ENCODE results near the gene FAM20C. TPM values are rescaled to one million over a fixed set of nuclear protein-coding genes. Genes with fewer than 3 reads are reported as not detected.

FAM20C gene
- total RNA-seq, 1 donor from 2014 or later: 32.9 TPM

DNA sequence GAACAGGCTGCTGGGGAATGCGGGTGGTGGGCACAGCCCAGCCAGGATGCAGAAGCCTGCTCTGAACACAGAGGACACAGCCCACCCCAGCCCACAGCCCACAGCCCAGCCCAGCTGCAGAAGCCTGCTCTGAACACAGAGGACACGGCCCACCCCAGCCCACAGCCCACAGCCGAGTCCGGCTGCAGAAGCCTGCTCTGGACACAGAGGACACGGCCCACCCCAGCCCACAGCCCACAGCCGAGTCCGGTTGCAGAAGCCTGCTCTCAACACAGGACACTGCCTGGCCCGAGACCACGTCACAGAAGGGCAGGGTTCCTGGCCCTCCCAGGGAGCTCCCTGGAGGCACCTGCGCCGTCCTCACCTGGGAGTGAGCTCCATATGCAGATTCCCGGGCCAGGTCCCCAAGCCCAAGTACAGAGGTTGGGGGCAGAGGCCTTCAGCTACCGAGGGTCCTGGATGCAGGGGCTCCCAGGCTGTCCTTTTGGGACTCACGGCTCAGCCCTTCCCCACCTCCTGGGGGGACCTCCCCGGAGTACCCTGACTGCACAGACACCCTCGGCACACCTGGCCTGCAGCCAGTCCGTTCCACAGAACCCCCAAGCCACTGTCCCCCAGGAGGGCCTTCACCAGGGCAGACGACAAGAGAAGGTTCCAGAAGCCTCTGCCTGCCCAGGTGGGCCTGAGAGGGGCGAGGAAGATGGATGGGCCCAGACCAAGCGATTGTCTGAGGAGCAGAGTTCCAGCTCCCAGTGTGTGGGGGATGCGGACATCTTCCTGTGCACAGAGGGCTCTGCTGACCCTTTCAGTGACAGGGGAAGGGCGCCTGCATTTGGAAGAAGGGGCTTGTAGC is 73.9 kb downstream of the FAM20C start:
- peaks cover 13% of the 10 kb centered on the region for H3K36me3 Mint-ChIP-seq (ENCODE audit: insufficient read depth)
- H3K4me1 Mint-ChIP-seq (ENCODE audit: low read depth): no peaks in the 10 kb centered on the region
- DNase-seq (ENCODE audit: low spot score, unreplicated experiment): no peak
- TF ChIP-seq, protein P1, sequence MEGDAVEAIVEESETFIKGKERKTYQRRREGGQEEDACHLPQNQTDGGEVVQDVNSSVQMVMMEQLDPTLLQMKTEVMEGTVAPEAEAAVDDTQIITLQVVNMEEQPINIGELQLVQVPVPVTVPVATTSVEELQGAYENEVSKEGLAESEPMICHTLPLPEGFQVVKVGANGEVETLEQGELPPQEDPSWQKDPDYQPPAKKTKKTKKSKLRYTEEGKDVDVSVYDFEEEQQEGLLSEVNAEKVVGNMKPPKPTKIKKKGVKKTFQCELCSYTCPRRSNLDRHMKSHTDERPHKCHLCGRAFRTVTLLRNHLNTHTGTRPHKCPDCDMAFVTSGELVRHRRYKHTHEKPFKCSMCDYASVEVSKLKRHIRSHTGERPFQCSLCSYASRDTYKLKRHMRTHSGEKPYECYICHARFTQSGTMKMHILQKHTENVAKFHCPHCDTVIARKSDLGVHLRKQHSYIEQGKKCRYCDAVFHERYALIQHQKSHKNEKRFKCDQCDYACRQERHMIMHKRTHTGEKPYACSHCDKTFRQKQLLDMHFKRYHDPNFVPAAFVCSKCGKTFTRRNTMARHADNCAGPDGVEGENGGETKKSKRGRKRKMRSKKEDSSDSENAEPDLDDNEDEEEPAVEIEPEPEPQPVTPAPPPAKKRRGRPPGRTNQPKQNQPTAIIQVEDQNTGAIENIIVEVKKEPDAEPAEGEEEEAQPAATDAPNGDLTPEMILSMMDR (IDR thresholded peaks at IDR 0.05; ENCODE audit: unreplicated experiment): no peak
- no peak overlapping the region for H3K4me3 Mint-ChIP-seq (ENCODE audit: low read depth)
- no peak overlapping the region for H3K27ac Mint-ChIP-seq
- H3K9me3 Mint-ChIP-seq (ENCODE audit: low read depth): peaks cover 8% of the 10 kb centered on the region
- H3K27me3 Mint-ChIP-seq: peaks cover 12% of the 10 kb centered on the region

DNA sequence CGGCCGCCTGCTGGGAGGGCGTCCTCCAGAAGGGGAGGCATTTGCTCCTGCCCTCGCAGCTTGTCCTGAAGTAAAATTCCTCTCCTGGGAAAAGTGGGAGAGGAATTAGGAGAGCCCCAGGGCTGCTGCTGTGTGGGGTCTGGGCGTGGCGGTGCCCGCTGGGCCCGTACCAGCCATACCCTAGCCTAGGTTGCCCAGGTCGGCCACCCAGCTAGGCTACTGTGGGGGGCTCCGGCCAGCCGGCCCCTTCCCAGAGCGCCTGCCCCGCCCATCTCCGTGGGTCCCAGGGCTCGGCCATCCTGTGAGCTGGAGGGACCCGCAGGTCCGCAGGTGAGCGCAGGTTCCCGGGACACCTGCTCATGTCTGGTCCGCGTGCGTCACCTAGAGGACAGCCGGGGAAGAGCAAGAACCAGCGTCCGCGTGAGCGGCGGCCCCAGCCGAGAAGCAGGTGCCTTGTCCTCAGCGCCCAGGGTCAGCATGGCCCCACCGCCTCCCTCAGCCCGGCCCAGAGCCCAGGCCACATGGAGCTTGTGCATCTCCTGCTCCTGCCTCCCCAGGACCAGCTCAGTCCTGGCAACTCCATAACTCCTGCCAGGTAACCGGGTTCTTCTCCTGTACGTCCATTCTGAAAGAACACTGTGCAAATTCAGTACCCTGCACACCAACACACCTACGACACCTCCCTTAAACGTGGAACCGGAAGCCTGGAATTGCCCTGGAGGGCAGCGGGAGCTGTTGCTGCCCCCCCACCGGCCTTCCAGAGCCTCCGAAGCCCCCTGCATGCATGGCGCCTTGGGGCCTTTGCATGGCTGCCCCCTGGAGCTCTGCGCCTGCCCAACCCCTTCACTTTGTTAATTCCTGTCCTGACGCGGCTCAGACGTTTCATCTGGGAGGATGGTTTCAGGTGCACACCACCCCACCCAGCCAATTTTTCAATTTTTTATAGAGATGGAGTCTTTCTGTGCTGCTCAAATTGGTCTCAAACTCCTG is 74.8 kb downstream of the FAM20C start:
- no peaks in the 10 kb centered on the region for H3K4me1 Mint-ChIP-seq (ENCODE audit: low read depth)
- H3K9me3 Mint-ChIP-seq (ENCODE audit: low read depth): peaks cover 5% of the 10 kb centered on the region
- no peak overlapping the region for H3K4me3 Mint-ChIP-seq (ENCODE audit: low read depth)
- H3K27me3 Mint-ChIP-seq: peaks cover 12% of the 10 kb centered on the region
- peaks cover 4% of the 10 kb centered on the region for H3K36me3 Mint-ChIP-seq (ENCODE audit: insufficient read depth)
- DNase-seq (ENCODE audit: low spot score, unreplicated experiment): no peak
- TF ChIP-seq, protein P1 (IDR thresholded peaks at IDR 0.05; ENCODE audit: unreplicated experiment): peak; percentile 45
- H3K27ac Mint-ChIP-seq: no peak overlapping the region

DNA sequence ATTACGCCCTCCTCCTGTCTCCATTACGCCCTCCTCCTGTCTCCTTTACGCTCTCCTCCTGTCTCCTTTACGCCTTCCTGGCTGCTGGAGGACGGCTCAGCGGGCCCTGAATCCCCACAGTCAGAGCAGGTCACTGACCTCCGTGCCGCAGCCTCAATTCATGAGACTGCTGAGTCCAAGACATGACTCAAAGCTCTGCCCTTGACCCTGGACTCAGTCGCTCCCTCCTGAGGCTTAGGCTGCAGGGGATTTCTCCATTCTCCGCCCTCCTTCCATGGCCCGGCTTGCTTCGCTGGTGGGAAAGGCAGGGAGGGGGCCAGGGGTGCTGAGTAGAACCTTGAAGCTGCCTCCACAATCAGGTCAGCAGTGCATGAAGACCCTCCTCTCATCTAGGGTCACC is 76.6 kb downstream of the FAM20C start:
- Mint-ChIP-seq H3K4me1 (ENCODE audit: low read depth) (no peaks in the 10 kb centered on the region), H3K4me3 (ENCODE audit: low read depth) (no peak overlapping the region), H3K27me3 (peaks cover 14% of the 10 kb centered on the region), H3K36me3 (ENCODE audit: insufficient read depth) (peaks cover 2% of the 10 kb centered on the region), H3K27ac (no peak overlapping the region), H3K9me3 (ENCODE audit: low read depth) (peaks cover 4% of the 10 kb centered on the region)
- TF ChIP-seq, protein P1 (IDR thresholded peaks at IDR 0.05; ENCODE audit: unreplicated experiment): no peak
- DNase-seq (ENCODE audit: low spot score, unreplicated experiment): no peak

DNA sequence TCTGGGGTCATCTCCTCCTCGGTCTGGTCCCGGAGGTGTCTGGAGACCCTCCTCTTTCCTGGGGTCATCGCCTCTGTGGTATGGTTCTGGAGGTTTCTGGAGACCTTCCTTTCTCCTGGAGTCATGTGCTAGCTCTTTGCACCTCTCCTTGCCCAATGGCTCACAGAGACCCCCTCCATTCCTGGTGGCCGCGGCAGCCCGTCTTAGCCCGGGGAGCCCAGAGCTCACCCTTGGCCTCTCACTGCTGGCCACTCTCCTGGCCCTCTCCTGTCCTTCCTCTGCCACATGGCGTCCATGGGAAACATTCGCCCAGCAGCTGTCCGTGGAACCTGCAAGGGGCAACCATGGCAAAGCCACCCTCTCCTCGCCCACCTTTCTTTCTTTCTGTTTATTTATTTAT is 77.3 kb downstream of the FAM20C start:
- Mint-ChIP-seq H3K4me1 (ENCODE audit: low read depth) (no peaks in the 10 kb centered on the region), H3K4me3 (ENCODE audit: low read depth) (no peak overlapping the region), H3K36me3 (ENCODE audit: insufficient read depth) (peaks cover 2% of the 10 kb centered on the region), H3K27ac (no peak overlapping the region), H3K27me3 (peaks cover 17% of the 10 kb centered on the region), H3K9me3 (ENCODE audit: low read depth) (peaks cover 4% of the 10 kb centered on the region)
- no peak for DNase-seq (ENCODE audit: low spot score, unreplicated experiment)
- TF ChIP-seq, protein P1 (IDR thresholded peaks at IDR 0.05; ENCODE audit: unreplicated experiment): no peak

DNA sequence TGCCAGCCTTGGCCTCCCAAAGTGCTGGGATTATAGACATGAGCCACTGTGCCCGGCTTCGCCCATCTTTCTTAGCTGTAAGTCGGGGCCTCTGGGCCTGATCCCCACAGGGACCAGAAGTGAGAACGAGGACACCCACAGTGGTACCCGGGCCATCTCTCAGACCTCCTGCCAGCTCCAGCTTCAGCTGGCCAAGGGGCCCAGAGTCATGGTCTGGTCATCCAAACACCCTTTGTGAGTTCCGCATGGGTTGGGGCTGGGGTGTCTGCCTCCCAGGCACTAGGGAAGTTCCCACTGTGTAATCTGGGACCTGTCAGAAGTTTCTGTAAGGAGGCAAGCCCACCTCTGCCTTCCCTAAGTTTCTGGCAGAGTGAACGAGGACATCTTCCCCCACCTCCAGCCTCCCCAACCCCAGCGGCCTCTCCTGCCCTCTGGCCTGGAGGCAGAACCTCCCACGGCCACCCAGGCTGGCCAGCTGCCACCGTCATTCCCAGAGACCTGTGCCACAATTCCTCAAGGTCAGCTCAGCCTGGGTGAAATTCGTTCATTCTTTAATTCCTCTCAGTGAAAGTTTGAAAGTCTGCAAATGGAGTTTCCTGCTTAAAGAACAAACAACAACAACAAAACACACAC is 78.1 kb downstream of the FAM20C start:
- peaks cover 17% of the 10 kb centered on the region for H3K27me3 Mint-ChIP-seq
- H3K4me3 Mint-ChIP-seq (ENCODE audit: low read depth): no peak overlapping the region
- H3K36me3 Mint-ChIP-seq (ENCODE audit: insufficient read depth): peaks cover 2% of the 10 kb centered on the region
- peaks cover 4% of the 10 kb centered on the region for H3K9me3 Mint-ChIP-seq (ENCODE audit: low read depth)
- no peak for DNase-seq (ENCODE audit: low spot score, unreplicated experiment)
- H3K27ac Mint-ChIP-seq: no peak overlapping the region
- TF ChIP-seq, protein P1 (IDR thresholded peaks at IDR 0.05; ENCODE audit: unreplicated experiment): no peak
- H3K4me1 Mint-ChIP-seq (ENCODE audit: low read depth): no peaks in the 10 kb centered on the region

Data from progenitor cell of endocrine pancreas (in vitro differentiated cells).